Skeletal muscle tissue (tissue), 4 donors: ENCODE measurements around the gene SPCS2. TPM values are rescaled to one million over a fixed set of nuclear protein-coding genes. Genes with fewer than 3 reads are reported as not detected.
"Not testable (repeated sequence)": the region's sequence is repeated elsewhere in the genome, so short reads cannot be mapped to it uniquely, and the experiment has no call there.

Experiments used
- H3K27ac ChIP-seq: one replicate; pipeline ENCODE4 v1.7.0; 2013; ENCODE audit warnings: mild to moderate bottlenecking, low read depth, low read length, inconsistent platforms
- H3K27me3 ChIP-seq, 3 donors: one replicate each; pipeline ENCODE4 v1.7.0; 2013; ENCODE audit warnings: low read length in 3 of 3; ENCODE audit not compliant: control insufficient read depth in 3 of 3, insufficient read depth in 3 of 3
- H3K36me3 ChIP-seq, 3 donors: one replicate each; pipeline ENCODE4 v1.7.0; 2013; ENCODE audit warnings: low read length in 3 of 3; ENCODE audit not compliant: control insufficient read depth in 3 of 3, insufficient read depth in 3 of 3
- H3K4me1 ChIP-seq, 3 donors: one replicate each; pipeline ENCODE4 v1.7.0; 2013; ENCODE audit warnings: low read length in 3 of 3, mild to moderate bottlenecking in 3 of 3; ENCODE audit not compliant: control insufficient read depth in 3 of 3, insufficient read depth in 3 of 3
- H3K4me3 ChIP-seq, 3 donors: one replicate each; pipeline ENCODE4 v1.7.0; 2013; ENCODE audit warnings: low read length in 3 of 3
- H3K9ac ChIP-seq, 3 donors: one replicate each; pipeline ENCODE4 v1.7.0; 2013; ENCODE audit warnings: low read length in 3 of 3, mild to moderate bottlenecking in 3 of 3, moderate library complexity in 2 of 3, low read depth in 1 of 3
- H3K9me3 ChIP-seq, 3 donors: one replicate each; pipeline ENCODE4 v1.7.0; 2013; ENCODE audit warnings: low read length in 3 of 3; ENCODE audit not compliant: control insufficient read depth in 3 of 3
- total RNA-seq: library from RNA; depleted of rRNA; stranded (reverse); fragments of >200 nt; gene quantifications from one replicate; pipeline ENCODE4 v1.2.3, GENCODE V29; 2014
- donor health status: Osteomylitis.

Gene SPCS2
- total RNA-seq, 1 donor from 2014 or later = 28.7 TPM

GRCh38 chr11:74957937-74958629 lies 9.0 kb downstream of the SPCS2 start:
- Histone ChIP-seq H3K9ac (no peak overlapping the region), H3K4me1 (peaks cover 5 to 15% (median 5%) of the 10 kb centered on the region in 3 donors), H3K4me3 (no peak overlapping the region), H3K27me3 (no peaks in the 10 kb centered on the region), H3K9me3 (no peaks in the 10 kb centered on the region), H3K27ac (no peak overlapping the region), H3K36me3 (no peaks in the 10 kb centered on the region)

- not testable (repeated sequence) for H3K9ac ChIP-seq, H3K27me3 ChIP-seq, H3K9me3 ChIP-seq, H3K4me3 ChIP-seq, H3K27ac ChIP-seq, H3K36me3 ChIP-seq
- H3K4me1 ChIP-seq = peaks cover 5 to 19% (median 8%) of the 10 kb centered on the region in 3 donors
These were observed 11.1 kb downstream of the SPCS2 start for GRCh38 chr11:74960128-74960527.

- Histone ChIP-seq H3K9me3 (no peaks in the 10 kb centered on the region), H3K9ac (no peak overlapping the region), H3K4me1 (peaks cover 0 to 6% (median 4%) of the 10 kb centered on the region in 3 donors), H3K4me3 (no peak overlapping the region), H3K36me3 (peaks cover 5 to 20% (median 16%) of the 10 kb centered on the region in 3 donors), H3K27me3 (no peaks in the 10 kb centered on the region), H3K27ac (no peak overlapping the region)
These were observed 17.6 kb downstream of the SPCS2 start for GRCh38 chr11:74966651-74967050.

GRCh38 chr11:74970852-74971395 lies 21.9 kb downstream of the SPCS2 start:
- Histone ChIP-seq H3K9me3 (no peaks in the 10 kb centered on the region), H3K27ac (no peak overlapping the region), H3K4me3 (no peak overlapping the region), H3K36me3 (peaks cover 16 to 34% (median 29%) of the 10 kb centered on the region in 3 donors), H3K4me1 (no peaks in the 10 kb centered on the region), H3K9ac (no peak overlapping the region), H3K27me3 (no peaks in the 10 kb centered on the region)

- H3K27me3 ChIP-seq = no peaks in the 10 kb centered on the region
- H3K27ac ChIP-seq = no peak overlapping the region
- H3K4me1 ChIP-seq = no peaks in the 10 kb centered on the region
- peaks cover 16 to 36% (median 32%) of the 10 kb centered on the region in 3 donors for H3K36me3 ChIP-seq
- no peak overlapping the region for H3K4me3 ChIP-seq
- no peak overlapping the region for H3K9ac ChIP-seq
- no peaks in the 10 kb centered on the region for H3K9me3 ChIP-seq
These were observed 22.4 kb downstream of the SPCS2 start for GRCh38 chr11:74971424-74971823.

GRCh38 chr11:74978041-74978440 lies 29.0 kb downstream of the SPCS2 start:
- Histone ChIP-seq H3K4me3 (no peak overlapping the region), H3K27me3 (no peaks in the 10 kb centered on the region), H3K27ac (no peak overlapping the region), H3K36me3 (peaks cover 10 to 28% (median 27%) of the 10 kb centered on the region in 3 donors), H3K4me1 (peaks cover 0 to 8% (median 0%) of the 10 kb centered on the region in 3 donors), H3K9me3 (no peaks in the 10 kb centered on the region), H3K9ac (no peak overlapping the region)

- Histone ChIP-seq H3K9me3 (no peaks in the 10 kb centered on the region), H3K4me1 (peaks cover 4 to 18% (median 7%) of the 10 kb centered on the region in 3 donors), H3K36me3 (peaks cover 6 to 19% (median 16%) of the 10 kb centered on the region in 3 donors), H3K27me3 (no peaks in the 10 kb centered on the region), H3K4me3 (no peak overlapping the region), H3K9ac (no peak overlapping the region), H3K27ac (no peak overlapping the region)
These were observed 31.6 kb downstream of the SPCS2 start for GRCh38 chr11:74980634-74981033.

GRCh38 chr11:74981888-74982287 lies 32.8 kb downstream of the SPCS2 start:
- no peak overlapping the region for H3K9ac ChIP-seq
- no peak overlapping the region for H3K4me3 ChIP-seq
- no peaks in the 10 kb centered on the region for H3K27me3 ChIP-seq
- no peak overlapping the region for H3K27ac ChIP-seq
- H3K36me3 ChIP-seq = peaks cover 6 to 14% (median 9%) of the 10 kb centered on the region in 3 donors
- H3K4me1 ChIP-seq = peaks cover 4 to 20% (median 7%) of the 10 kb centered on the region in 3 donors
- no peaks in the 10 kb centered on the region for H3K9me3 ChIP-seq

- Histone ChIP-seq H3K4me3 (no peak overlapping the region), H3K36me3 (peaks cover 0 to 7% (median 4%) of the 10 kb centered on the region in 3 donors)
These were observed 35.0 kb downstream of the SPCS2 start for GRCh38 chr11:74984070-74984469.

GRCh38 chr11:74984730-74985129 lies 35.7 kb downstream of the SPCS2 start:
- Histone ChIP-seq H3K9ac (no peak overlapping the region), H3K9me3 (no peaks in the 10 kb centered on the region), H3K36me3 (peaks cover 0 to 3% (median 2%) of the 10 kb centered on the region in 3 donors), H3K4me3 (no peak overlapping the region), H3K27me3 (no peaks in the 10 kb centered on the region), H3K4me1 (peaks cover 6 to 25% (median 18%) of the 10 kb centered on the region in 3 donors), H3K27ac (no peak overlapping the region)

More at GRCh38 chr11:74984070-74984469, 35.0 kb downstream of the SPCS2 start:
- no peak overlapping the region for H3K9ac ChIP-seq
- no peaks in the 10 kb centered on the region for H3K9me3 ChIP-seq
- H3K4me1 ChIP-seq = peaks cover 6 to 21% (median 13%) of the 10 kb centered on the region in 3 donors
- no peaks in the 10 kb centered on the region for H3K27me3 ChIP-seq
- no peak overlapping the region for H3K27ac ChIP-seq
